GM10266 (cell line): ENCODE results near the gene TTLL12.

Source experiments
- DNase-seq: peaks from one replicate; pipeline ENCODE4 v3.0.0; 2012; ENCODE audit errors: extremely low spot score
- TF ChIP-seq, protein P1 (sequence below): IDR thresholded peaks from 2 replicates; pipeline ENCODE4 v1.5.1; 2012; ENCODE audit warnings: mild to moderate bottlenecking, low read depth; ENCODE audit not compliant: control insufficient read depth, insufficient read depth; ENCODE audit errors: missing control alignments

TTLL12 gene

DNA sequence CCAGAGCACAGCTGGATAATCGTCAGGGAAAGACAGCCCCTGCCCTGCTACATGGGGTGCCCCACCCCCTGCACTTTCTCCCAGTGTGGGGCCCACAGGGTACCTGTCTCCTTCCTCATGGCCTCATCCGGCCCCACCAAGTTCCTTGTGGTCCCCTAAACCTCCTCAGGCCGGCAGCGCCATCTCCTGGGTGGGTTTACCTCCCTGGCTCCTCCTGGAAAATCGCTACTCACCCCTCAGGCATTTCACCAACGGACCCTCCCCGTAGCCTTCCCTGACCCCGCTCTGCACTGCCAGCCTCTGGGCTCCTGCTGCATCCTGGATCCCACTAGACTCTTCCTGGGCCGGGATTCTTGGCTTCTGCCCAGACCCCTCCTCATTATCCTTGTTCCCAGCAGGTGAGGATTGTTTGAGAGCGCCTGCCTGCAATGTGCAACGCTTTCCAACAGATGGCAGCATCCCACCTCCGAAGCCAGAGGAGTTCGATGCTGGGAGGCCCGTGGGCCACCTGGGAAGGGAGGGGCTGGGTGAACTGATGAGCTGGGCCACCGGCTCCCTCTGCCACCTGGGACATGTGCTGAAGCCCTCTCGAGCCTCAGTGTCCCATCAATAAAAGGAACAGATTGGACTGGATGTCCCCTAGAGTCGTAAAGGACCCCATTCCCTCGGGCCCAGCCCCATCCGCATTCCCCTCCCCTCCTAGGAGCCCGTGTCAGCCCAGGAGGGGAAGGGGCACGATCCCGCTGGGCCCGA is 44.2 kb upstream of the TTLL12 start:
- TF ChIP-seq, protein P1, sequence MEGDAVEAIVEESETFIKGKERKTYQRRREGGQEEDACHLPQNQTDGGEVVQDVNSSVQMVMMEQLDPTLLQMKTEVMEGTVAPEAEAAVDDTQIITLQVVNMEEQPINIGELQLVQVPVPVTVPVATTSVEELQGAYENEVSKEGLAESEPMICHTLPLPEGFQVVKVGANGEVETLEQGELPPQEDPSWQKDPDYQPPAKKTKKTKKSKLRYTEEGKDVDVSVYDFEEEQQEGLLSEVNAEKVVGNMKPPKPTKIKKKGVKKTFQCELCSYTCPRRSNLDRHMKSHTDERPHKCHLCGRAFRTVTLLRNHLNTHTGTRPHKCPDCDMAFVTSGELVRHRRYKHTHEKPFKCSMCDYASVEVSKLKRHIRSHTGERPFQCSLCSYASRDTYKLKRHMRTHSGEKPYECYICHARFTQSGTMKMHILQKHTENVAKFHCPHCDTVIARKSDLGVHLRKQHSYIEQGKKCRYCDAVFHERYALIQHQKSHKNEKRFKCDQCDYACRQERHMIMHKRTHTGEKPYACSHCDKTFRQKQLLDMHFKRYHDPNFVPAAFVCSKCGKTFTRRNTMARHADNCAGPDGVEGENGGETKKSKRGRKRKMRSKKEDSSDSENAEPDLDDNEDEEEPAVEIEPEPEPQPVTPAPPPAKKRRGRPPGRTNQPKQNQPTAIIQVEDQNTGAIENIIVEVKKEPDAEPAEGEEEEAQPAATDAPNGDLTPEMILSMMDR: peak; percentile 92
- DNase-seq: peak; percentile 84

DNA sequence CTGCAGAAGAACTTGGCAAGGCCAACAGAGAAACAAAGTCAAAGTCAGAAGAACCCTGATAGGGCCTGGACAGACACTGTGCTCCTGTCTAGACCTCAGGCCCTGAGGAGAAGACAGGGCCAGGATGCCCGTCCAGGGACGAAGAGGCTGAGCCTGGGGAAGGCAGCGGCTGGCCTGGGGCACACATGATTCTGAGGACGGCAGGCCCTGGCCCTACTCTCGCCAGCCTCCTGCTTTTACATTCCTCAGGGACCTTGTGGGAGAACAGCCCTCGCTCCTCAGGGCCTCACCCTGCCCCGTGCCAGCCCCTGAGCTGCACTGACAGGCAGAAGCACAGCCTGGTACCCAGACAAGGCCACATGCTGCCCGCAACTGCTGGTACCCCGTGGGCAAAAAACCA is 43.6 kb upstream of the TTLL12 start:
- TF ChIP-seq, protein P1: no peak
- no peak for DNase-seq

DNA sequence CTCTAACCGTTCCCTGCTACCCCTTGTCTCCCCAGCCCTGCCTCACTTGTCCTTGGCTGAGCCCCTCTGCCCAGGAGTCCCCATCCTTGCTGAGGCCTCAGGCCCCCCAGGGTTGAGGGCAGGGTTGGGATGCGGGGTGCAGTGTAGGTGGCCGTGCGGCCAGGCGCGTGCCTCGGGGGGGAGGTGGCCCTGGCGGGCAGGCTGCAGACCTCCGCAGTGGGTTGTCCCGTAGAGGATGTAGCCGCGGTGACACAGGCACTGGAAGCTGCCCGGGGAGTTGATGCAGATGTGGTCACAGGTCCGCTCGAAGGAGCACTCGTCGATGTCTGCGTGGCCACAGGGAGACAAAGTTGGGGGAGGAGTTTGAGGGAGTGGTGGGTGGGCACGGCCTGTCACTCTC is 41.9 kb upstream of the TTLL12 start:
- DNase-seq: no peak
- TF ChIP-seq, protein P1: no peak

DNA sequence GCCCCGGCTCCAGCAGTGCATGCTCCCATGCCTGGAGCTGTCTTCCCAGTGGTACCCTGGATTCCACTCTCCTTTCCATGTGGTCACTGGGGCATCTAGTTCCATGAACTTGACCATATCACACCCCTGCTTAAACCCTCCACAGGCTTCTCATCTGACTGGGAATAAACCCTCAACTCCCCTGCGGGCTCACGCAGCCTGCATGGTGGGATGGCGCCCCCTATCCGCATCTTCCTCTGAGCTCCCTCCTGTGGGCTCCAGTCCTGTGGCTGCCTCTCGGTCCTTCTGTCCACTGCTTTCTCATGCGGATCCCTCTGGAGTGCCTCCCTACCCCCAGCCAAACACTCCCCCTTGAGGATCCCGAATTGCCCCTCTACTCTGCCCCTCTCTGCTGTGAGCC is 41.4 kb upstream of the TTLL12 start:
- DNase-seq: no peak
- TF ChIP-seq, protein P1: no peak

DNA sequence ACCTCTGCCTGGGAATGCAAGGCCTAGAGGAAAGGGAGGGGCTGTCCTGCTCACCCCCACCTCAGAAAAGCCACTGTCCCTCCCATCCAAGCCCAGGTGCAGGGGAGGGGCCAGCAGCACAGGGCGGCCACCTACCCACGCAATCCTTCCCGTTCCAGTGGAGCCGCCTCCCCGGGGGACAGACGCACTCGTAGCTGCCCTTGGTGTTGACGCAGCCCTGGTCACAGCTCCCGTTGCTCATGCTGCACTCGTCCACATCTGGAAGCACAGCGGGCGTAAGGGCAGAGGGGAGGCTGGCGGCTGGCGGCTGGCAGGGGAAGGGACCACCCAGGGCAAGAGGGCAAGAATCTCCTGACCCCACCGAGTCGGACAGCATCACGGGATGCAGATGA is 40.3 kb upstream of the TTLL12 start:
- TF ChIP-seq, protein P1: no peak

DNA sequence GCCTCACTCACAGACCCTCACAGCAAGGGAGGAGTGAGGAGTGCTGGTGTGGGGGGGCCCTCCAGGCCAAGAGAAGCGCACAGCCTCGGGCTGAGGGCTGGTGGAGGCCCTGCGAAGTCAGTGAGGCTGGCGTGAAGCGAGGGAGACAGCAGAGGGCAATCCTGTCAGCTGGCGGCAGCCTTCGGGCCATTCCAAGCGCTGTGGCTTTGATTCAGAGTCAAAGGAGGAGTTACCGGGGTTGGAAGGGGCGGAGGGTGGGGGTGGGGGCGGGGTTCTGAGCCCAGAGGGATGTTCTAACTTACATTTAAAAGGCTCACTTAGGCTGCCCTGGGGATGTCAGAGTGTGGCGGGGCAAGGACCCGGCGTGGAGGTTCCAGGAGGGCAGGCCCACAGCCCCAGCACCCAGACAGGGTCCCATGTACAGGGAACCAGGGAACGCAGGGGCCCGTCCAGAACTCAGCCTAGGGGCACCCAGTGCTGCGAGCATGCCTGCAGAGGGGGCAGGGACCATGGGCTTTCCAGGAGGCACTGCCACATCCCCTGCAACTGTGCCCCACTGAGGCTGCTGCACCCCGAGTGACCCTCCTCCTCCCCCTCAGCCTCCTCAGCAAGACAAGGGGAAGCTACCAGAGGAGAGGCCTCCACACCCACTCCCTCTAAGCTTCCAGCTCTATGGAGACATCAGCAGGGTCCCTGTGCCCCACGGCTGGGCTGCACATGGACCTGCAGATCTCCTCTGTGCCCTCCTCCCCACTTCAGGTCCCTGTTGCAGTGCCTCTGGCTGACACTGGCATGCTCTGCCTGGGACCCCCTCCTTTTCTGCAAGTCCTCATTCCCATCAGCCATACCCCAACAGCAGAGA is 39.7 kb upstream of the TTLL12 start:
- no peak for DNase-seq
- TF ChIP-seq, protein P1: no peak

More for the DNA sequence above, 40.3 kb upstream of the TTLL12 start:
- DNase-seq: no peak

DNA sequence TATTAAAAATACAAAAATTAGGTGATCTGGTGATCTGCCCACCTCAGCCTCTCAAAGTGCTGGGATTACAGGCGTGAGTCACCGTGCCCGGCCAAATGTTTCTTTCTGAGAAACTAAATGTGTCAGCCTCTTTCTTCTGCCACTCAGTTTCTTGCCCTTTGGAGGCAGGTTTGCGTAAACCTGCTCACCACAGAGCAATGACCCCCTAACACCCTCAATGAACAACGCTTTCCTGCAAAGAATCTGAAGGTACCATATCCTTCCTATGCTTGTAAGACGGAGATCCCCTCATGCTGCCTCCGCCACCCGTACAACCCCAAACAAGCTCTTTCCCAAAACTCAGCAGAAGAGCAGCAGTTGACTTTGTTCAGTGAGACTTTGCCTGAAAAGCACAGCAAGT is 38.7 kb upstream of the TTLL12 start:
- DNase-seq: no peak
- TF ChIP-seq, protein P1: no peak
